HepG2 (cell line): ENCODE measurements around the gene RCCD1.
"Not testable (repeated sequence)": the region's sequence is repeated elsewhere in the genome, so short reads cannot be mapped to it uniquely, and the experiment has no call there.

Experiments used
- CAMTA2 ChIP-seq: sonication (generic); formaldehyde crosslinking; IDR thresholded peaks from 2 replicates; pipeline ENCODE4 v1.4.0; 2020; ENCODE audit warnings: mild to moderate bottlenecking, missing genetic modification reagents, borderline replicate concordance
- CHD2 ChIP-seq: IDR thresholded peaks from 2 replicates; pipeline ENCODE4 v1.6.1; 2011; ENCODE audit warnings: low read depth, low read length, improper control_type of control experiment
- CTCF ChIP-seq: sonication (generic); formaldehyde crosslinking; IDR thresholded peaks from 2 replicates; pipeline ENCODE4 v1.5.0; 2020; ENCODE audit warnings: mild to moderate bottlenecking, missing genetic modification reagents, moderate library complexity
- EP300 ChIP-seq, 3 experiments: sonication (generic) in 1 of 3; formaldehyde crosslinking in 1 of 3; IDR thresholded peaks; 2 replicates each; pipeline versions ENCODE4 v1.5.1 to v1.6.1; 2011 to 2020; ENCODE audit warnings: low read depth in 2 of 3, low read length in 2 of 3, borderline replicate concordance in 1 of 3, improper control_type of control experiment in 1 of 3, mild to moderate bottlenecking in 1 of 3, missing genetic modification reagents in 1 of 3, moderate library complexity in 1 of 3
- KLF16 ChIP-seq, 2 experiments: sonication (generic) in 1 of 2; formaldehyde crosslinking in 1 of 2; IDR thresholded peaks; 2 replicates each; pipeline versions ENCODE4 v1.6.1 to v1.8.0; 2016 to 2023; ENCODE audit warnings: missing genetic modification reagents in 2 of 2, missing compliant biosample characterization in 1 of 2
- POLR2G ChIP-seq: fragments of 200-400 bp; formaldehyde crosslinking; IDR thresholded peaks from 2 replicates; pipeline ENCODE4 v1.6.1; 2018; ENCODE audit warnings: mild to moderate bottlenecking, low read depth, low read length, moderate library complexity
- ZNF296 ChIP-seq: sonication (generic); formaldehyde crosslinking; conservative IDR thresholded peaks from 2 replicates; pipeline ENCODE4 v1.5.0; 2020; ENCODE audit warnings: mild to moderate bottlenecking, missing genetic modification reagents
- TF ChIP-seq, protein P1 (sequence below): sonication (generic); formaldehyde crosslinking; IDR thresholded peaks from 2 replicates; pipeline ENCODE4 v1.9.0; 2021; ENCODE audit warnings: missing genetic modification reagents, borderline replicate concordance
- TF ChIP-seq, protein P2 (sequence below): sonication (generic); formaldehyde crosslinking; IDR thresholded peaks from 2 replicates; pipeline ENCODE4 v1.5.0; 2020; ENCODE audit warnings: missing genetic modification reagents

GRCh38 chr15:90909449-90909848, 45.2 kb upstream of the RCCD1 start:
- TF ChIP-seq KLF16 (CRISPR knock-in tag; IDR thresholded peaks at IDR 0.05); CHD2; ZNF296 (CRISPR knock-in tag); CTCF (CRISPR knock-in tag); EP300 (IDR thresholded peaks at IDR 0.05; ENCODE audit: low read depth in 2 of 2, low read length in 2 of 2); EP300 (CRISPR knock-in tag; IDR thresholded peaks at IDR 0.05; ENCODE audit: borderline replicate concordance); CAMTA2; POLR2G: not testable (repeated sequence)
- TF ChIP-seq, protein P1, sequence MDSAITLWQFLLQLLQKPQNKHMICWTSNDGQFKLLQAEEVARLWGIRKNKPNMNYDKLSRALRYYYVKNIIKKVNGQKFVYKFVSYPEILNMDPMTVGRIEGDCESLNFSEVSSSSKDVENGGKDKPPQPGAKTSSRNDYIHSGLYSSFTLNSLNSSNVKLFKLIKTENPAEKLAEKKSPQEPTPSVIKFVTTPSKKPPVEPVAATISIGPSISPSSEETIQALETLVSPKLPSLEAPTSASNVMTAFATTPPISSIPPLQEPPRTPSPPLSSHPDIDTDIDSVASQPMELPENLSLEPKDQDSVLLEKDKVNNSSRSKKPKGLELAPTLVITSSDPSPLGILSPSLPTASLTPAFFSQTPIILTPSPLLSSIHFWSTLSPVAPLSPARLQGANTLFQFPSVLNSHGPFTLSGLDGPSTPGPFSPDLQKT = not testable (repeated sequence)
- TF ChIP-seq, protein P2, sequence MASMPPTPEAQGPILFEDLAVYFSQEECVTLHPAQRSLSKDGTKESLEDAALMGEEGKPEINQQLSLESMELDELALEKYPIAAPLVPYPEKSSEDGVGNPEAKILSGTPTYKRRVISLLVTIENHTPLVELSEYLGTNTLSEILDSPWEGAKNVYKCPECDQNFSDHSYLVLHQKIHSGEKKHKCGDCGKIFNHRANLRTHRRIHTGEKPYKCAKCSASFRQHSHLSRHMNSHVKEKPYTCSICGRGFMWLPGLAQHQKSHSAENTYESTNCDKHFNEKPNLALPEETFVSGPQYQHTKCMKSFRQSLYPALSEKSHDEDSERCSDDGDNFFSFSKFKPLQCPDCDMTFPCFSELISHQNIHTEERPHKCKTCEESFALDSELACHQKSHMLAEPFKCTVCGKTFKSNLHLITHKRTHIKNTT = not testable (repeated sequence)
